Measurements from ENCODE around the gene TMEM18. TPM values are rescaled to one million over a fixed set of nuclear protein-coding genes. Genes with fewer than 3 reads are reported as not detected.

Gene TMEM18
- total and polyA plus RNA-seq, 9 of the 15 experiments (the other 6 are each of a cell fraction or from before 2014, with no cell fraction given) = 12.8 to 55.9 (median 21.8) TPM

- no peak overlapping the region for H3K9ac ChIP-seq (ENCODE audit: insufficient read depth in 1 of 2, low read depth in 2 of 2, low read length in 2 of 2)
- no peaks in the 10 kb centered on the region for H3K36me3 ChIP-seq (ENCODE audit: control insufficient read depth, insufficient read depth, low read length)
- ATAC-seq = no peak
- ChIA-PET CTCF (ENCODE audit: low intra/inter-chr PET ratio) (no interaction called here), POLR2A (no interaction called here)
- BruUV-seq (replicated peaks) = no TSS peak
- FAIRE-seq = no peak
- TF ChIP-seq HDAC1 (IDR thresholded peaks at IDR 0.05) (no peak), SETDB1 (IDR thresholded peaks at IDR 0.05; ENCODE audit: low read length) (no peak), ZNF184 (CRISPR knock-in tag; IDR thresholded peaks at IDR 0.05) (no peak), CC2D1A (IDR thresholded peaks at IDR 0.05) (no peak), STAG1 (CRISPR knock-in tag; IDR thresholded peaks at IDR 0.05; ENCODE audit: borderline replicate concordance) (no peak), ZNF174 (CRISPR knock-in tag; IDR thresholded peaks at IDR 0.05) (no peak), ZNF24 (IDR thresholded peaks at IDR 0.05) (no peak), HMG20B (CRISPR knock-in tag; IDR thresholded peaks at IDR 0.05) (no peak)
- H3K4me3 ChIP-seq = no peak overlapping the region
- no peak overlapping the region for H3K4me2 ChIP-seq (ENCODE audit: insufficient read depth, low read length)
- H3K27me3 ChIP-seq (ENCODE audit: control insufficient read depth in 2 of 2, insufficient read depth in 2 of 2, low read length in 2 of 2) = peaks cover 32 to 67% of the 10 kb centered on the region in 2 experiments
- H4K20me1 ChIP-seq (replicated peaks; ENCODE audit: control insufficient read depth, insufficient read depth, low read length) = peaks cover 6% of the 10 kb centered on the region; the same call in 1 of the 2 replicates
- H3K9me3 ChIP-seq (replicated peaks; ENCODE audit: control insufficient read depth, insufficient read depth, low read depth, low read length) = no peaks in the 10 kb centered on the region
- H3K27ac ChIP-seq (ENCODE audit: extremely low read depth, low read depth, low read length) = no peak overlapping the region
- H3K79me2 ChIP-seq (ENCODE audit: control insufficient read depth, insufficient read depth, low read length) = no peaks in the 10 kb centered on the region
- H3K9me1 ChIP-seq (ENCODE audit: control insufficient read depth, insufficient read depth, low read length) = peaks cover 3% of the 10 kb centered on the region
- no peak overlapping the region for H2AFZ ChIP-seq (ENCODE audit: low read depth, low read length)
- H3K4me1 ChIP-seq (replicated peaks in 1 of 2; ENCODE audit: control insufficient read depth in 2 of 2, insufficient read depth in 2 of 2, low read length in 2 of 2) = no peaks in the 10 kb centered on the region
- intact Hi-C loops (cut with micrococcal nuclease) (no loop called here), in situ Hi-C loops (cut with MboI) (no loop called here)
- DNase-seq (ENCODE audit: extremely low read depth in 1 of 4, low spot score in 3 of 4) = no peak
- WGBS (ENCODE audit: insufficient coverage, low coverage, missing lambda C conversion rate) = 0% methylated on average over 5 of the region's 5 CpGs
Observed at GRCh38 chr2:644871-645270, 32.3 kb downstream of the TMEM18 start.

- in situ Hi-C loops (cut with MboI) (no loop called here), intact Hi-C loops (cut with micrococcal nuclease) (no loop called here)
- 1% methylated on average over 4 of the region's 4 CpGs for WGBS (ENCODE audit: insufficient coverage, low coverage, missing lambda C conversion rate)
- no peak overlapping the region for H3K4me2 ChIP-seq (ENCODE audit: insufficient read depth, low read length)
- BruUV-seq (replicated peaks) = no TSS peak
- H3K9me3 ChIP-seq (replicated peaks; ENCODE audit: control insufficient read depth, insufficient read depth, low read depth, low read length) = no peaks in the 10 kb centered on the region
- DNase-seq (ENCODE audit: extremely low read depth in 1 of 4, low spot score in 3 of 4) (no peak), FAIRE-seq (no peak), ATAC-seq (no peak)
- peaks cover 6% of the 10 kb centered on the region; the same call in 1 of the 2 replicates for H4K20me1 ChIP-seq (replicated peaks; ENCODE audit: control insufficient read depth, insufficient read depth, low read length)
- no peaks in the 10 kb centered on the region for H3K79me2 ChIP-seq (ENCODE audit: control insufficient read depth, insufficient read depth, low read length)
- H3K27ac ChIP-seq (ENCODE audit: extremely low read depth, low read depth, low read length) = no peak overlapping the region
- peaks cover 25 to 60% of the 10 kb centered on the region in 2 experiments for H3K27me3 ChIP-seq (ENCODE audit: control insufficient read depth in 2 of 2, insufficient read depth in 2 of 2, low read length in 2 of 2)
- H3K9me1 ChIP-seq (ENCODE audit: control insufficient read depth, insufficient read depth, low read length) = peaks cover 3% of the 10 kb centered on the region
- ChIA-PET POLR2A (no interaction called here), CTCF (ENCODE audit: low intra/inter-chr PET ratio) (no interaction called here)
- no peaks in the 10 kb centered on the region for H3K36me3 ChIP-seq (ENCODE audit: control insufficient read depth, insufficient read depth, low read length)
- no peak overlapping the region for H3K4me3 ChIP-seq
- H3K4me1 ChIP-seq (replicated peaks in 1 of 2; ENCODE audit: control insufficient read depth in 2 of 2, insufficient read depth in 2 of 2, low read length in 2 of 2) = no peaks in the 10 kb centered on the region
- no peak overlapping the region for H2AFZ ChIP-seq (ENCODE audit: low read depth, low read length)
- H3K9ac ChIP-seq (ENCODE audit: insufficient read depth in 1 of 2, low read depth in 2 of 2, low read length in 2 of 2) = no peak overlapping the region
- TF ChIP-seq TBP (optimal IDR thresholded peaks at IDR 0.05; ENCODE audit: low read depth, low read length) = no peak
- no peak for TF ChIP-seq RAD21 (CRISPR knock-in tag; conservative IDR thresholded peaks at IDR 0.05 in 1 of 2, IDR thresholded peaks at IDR 0.05 in 1 of 2)
- no peak for TF ChIP-seq NCOA6 (IDR thresholded peaks at IDR 0.05)
- no peak for TF ChIP-seq E4F1 (CRISPR knock-in tag; IDR thresholded peaks at IDR 0.05; ENCODE audit: borderline replicate concordance)
- no peak for TF ChIP-seq PURB (CRISPR knock-in tag; IDR thresholded peaks at IDR 0.05; ENCODE audit: low read depth)
- no peak for TF ChIP-seq SREBF1 (IDR thresholded peaks at IDR 0.05; ENCODE audit: borderline replicate concordance, low read depth, low read length)
- no peak for TF ChIP-seq GTF2B (IDR thresholded peaks at IDR 0.05; ENCODE audit: extremely low read depth, insufficient read length)
Observed at GRCh38 chr2:643761-644160, 33.4 kb downstream of the TMEM18 start.

Data from K562 (cell line).